IPS DF 19.7 (cell line): ENCODE data around the gene NOC2L.

ENCODE experiments used
- DNase-seq: peaks from one replicate; pipeline ENCODE4 v3.0.0-alpha.2; 2013; ENCODE audit warnings: low read depth, low spot score

The NOC2L gene

DNA sequence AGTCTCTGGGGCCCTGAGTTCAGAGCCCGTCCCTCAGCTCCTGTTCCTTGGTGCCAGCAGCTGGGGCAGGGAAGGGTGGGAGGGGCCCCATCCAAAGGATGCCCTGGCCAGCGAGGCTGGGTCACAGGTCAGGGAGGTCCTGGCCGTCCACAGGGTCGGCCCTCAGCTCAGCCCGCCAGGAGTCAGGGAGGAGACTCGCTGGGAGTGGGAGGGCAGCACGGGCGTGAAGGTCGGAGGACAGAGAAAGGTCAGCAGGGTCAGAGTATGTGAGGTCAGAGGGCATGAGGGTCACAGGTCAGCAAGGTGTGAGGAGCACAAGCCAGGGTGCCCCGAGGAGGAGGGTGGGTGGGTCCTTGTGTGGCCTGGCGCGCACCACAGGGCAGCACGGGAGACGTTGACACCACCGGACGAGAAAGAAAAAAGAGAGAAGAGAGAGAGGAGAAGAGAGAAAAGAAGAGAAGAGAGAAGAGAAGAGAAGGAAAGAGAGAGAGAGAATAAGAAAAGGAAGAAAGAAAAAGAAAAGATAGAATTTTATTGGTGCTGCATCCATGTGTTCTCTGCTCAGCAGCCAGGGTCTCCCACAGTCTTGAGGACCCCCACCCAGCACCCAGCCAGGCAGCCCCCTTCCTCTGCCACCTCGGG lies 15.8 kb upstream of the NOC2L start:
- DNase-seq = no peak

DNA sequence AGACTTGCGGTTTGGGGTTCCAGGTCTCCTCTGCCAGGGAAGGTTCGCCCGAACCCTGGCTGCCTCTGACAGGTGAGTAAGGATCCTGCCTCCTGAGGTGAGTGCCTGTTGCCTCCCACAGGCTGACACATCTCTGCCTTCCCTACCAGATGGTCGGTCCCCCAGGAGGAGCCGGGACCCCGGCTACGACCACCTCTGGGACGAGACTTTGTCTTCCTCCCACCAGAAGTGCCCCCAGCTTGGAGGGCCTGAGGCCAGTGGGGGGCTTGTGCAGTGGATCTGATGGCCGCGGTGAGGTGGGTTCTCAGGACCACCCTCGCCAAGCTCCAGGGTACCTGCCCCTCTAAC lies 15.2 kb upstream of the NOC2L start:
- no peak for DNase-seq

DNA sequence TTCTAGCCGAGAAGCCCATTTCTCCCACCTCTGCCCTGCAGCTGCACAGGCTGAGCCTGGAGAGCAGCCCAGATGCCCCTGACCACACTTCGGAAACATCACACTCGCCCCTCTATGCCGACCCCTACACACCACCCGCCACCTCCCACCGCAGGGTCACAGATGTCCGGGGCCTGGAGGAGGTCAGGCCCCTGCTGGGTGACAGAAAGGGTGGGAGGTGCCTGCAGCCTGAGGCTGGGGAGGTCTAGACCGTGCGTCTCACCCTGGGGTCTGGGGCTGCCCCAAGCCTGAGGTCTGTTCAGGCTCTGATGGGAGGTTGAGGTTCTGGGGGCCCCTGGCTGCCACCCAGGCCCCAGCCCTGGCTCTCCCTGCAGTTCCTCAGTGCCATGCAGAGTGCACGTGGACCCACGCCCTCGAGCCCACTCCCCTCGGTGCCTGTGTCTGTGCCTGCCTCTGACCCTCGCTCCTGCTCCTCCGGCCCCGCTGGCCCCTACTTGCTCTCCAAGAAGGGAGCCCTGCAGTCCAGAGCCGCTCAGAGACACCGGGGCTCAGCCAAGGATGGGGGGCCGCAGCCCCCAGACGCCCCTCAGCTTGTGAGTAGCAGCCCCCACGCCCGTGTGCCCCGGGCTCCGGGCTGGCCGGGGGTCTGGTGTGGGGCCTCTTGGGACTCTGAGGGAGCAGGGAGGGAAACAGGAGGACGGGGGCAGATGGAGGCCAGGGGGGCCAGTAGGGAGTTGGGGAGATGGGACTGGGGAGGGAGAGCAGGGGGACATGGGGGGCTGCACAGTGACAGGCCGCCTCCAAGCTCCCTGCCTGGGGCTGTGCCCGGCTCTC lies 14.6 kb upstream of the NOC2L start:
- no peak for DNase-seq

DNA sequence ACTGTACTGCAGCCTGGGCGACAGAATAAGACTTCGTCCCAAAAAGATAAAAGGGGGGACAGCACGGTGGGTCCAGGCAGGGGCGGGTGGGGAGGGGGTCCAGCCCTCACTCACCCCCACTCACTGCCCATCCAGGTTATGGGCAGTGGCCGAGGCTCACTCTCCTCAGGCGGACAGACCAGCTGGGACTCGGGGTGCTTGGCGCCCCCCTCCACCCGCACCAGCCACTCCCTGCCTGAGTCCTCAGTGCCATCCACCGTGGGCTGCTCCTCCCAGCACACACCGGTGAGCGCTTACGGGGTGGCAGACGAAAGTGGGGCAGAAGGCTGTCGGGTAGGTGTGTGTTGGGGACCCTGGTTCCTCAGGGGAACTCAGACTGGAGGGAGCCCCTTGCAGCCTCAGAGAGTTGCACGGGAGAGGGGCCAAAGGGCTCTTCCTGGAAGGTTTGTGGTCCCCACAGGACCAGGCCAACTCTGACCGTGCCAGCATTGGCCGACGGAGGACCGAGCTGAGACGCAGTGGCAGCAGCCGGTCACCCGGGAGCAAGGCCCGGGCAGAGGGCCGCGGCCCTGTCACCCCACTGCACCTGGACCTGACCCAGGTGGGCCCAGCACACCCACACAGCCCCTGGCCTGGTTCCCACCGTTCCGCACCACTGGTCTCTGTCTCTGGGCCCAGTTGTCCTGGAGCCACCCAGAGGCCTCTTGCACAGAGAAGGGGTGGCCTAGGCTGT lies 13.8 kb upstream of the NOC2L start:
- DNase-seq = no peak

DNA sequence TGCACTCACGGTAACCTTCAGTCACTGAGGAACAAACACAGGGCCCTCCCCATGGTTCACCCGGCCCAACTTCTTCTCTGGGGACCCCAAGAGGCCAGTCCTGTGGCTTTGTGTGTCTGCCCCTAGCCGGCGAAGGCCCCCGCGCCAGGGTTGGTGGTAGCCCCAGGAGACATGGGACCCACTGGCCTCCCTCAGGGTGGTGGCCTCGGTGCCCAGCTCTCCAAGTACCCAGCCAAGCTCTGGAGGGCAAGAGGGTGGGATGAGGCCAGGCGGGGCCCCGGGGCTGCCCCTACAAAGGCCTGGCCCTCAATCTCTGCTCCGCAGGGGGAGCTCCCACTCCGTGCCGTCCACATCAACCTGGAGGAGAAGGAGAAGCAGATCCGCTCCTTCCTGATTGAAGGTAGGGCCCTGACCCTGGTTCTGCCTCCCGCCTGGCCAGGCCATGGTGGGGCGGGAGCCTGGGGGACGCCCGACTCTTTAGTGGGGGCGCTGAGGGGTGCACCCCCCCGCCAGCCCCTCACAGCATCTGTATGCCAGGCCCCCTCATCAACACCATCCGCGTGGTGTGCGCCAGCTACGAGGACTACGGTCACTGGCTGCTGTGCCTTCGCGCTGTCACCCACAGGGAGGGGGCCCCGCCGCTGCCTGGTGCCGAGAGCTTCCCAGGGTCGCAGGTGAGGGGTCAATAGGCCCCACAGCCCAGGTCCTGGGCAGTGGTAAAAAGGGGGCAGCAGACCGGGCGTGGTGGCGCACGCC lies 12.9 kb upstream of the NOC2L start:
- no peak for DNase-seq

DNA sequence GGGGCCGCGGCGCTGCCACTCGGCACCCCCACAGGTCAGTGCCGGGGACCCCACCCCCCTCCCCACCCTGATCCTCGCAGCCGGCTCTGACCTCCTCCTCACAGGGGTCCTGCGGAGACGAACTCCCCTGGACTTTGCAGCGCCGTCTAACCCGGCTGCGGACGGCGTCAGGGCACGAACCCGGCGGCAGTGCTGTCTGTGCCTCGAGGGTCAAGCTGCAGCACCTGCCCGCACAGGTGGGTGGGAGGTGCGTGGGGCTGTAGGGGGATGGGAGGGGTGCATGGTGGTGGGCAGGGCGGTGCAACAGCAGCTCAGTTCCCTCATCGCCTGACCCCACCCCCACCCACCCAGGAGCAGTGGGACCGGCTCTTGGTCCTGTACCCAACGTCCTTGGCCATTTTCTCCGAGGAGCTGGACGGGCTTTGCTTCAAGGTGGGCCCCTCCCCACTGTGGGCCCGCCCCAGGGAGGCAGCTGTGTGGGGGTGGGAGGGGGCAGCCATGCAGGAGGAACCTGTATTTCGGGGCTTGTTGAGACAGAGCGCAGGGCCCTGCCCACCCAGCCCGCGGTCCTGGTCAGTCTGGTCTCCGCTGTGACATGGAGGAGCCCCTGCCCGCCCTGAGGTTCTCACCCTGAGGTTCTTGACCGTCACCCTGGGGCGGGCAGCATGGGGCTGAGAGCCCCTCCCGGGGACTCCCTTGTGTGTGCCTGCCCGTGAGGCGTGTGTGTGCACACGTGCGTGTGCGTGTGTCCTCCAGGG lies 12.1 kb upstream of the NOC2L start:
- no peak for DNase-seq

DNA sequence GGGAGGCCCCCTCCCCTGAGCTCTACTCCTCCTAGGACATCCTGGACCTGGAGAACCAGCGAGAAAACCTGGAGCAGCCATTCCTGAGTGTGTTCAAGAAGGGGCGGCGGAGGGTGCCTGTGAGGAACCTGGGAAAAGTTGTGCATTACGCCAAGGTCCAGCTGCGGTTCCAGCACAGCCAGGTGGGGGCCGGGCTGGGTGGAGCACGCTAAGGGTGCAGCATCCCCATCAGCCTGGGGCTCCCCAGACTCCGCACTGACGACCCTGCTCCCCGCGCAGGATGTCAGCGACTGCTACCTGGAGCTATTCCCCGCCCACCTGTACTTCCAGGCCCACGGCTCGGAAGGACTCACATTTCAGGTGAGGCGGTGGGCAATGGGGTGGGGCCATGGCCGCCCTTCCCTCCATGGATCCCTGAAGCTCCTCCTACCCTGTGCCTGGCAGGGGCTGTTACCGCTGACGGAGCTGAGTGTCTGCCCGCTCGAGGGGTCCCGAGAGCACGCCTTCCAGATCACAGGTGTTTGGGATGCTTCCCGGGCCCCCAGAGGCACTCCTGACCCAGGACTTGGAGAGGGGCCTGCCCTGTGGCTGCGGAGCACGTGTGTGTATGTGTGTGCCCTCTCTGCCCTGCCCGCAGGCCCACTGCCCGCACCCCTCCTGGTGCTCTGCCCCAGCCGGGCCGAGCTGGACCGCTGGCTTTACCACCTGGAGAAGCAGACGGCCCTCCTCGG lies 11.4 kb upstream of the NOC2L start:
- DNase-seq = no peak

DNA sequence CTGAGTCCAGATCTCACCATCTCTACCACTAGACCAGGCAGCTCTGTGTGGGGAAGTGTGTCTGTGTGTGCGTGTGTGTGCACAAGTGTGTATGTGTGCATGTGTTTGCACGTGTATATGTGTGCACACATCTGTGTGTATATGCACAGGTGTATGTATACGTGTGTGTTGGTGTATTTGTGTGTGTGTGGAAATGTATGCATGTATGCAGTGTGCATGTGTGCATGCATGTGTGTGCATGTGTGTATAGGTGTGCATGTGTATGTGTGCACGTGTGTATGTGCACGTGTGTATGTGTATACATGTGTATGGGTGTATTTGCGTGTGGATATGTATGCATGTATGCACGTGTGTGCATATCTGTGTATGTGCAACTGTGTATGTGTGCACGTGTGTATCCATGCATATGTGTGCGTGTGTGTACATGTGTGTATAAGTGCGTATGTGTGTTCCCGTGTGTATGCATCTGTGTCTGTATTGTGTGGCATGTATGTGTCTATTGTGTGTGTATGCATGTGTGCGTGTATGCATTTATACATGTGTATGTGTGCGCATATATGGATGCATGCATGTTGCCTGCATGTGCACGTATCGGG lies 10.3 kb upstream of the NOC2L start:
- no peak for DNase-seq

DNA sequence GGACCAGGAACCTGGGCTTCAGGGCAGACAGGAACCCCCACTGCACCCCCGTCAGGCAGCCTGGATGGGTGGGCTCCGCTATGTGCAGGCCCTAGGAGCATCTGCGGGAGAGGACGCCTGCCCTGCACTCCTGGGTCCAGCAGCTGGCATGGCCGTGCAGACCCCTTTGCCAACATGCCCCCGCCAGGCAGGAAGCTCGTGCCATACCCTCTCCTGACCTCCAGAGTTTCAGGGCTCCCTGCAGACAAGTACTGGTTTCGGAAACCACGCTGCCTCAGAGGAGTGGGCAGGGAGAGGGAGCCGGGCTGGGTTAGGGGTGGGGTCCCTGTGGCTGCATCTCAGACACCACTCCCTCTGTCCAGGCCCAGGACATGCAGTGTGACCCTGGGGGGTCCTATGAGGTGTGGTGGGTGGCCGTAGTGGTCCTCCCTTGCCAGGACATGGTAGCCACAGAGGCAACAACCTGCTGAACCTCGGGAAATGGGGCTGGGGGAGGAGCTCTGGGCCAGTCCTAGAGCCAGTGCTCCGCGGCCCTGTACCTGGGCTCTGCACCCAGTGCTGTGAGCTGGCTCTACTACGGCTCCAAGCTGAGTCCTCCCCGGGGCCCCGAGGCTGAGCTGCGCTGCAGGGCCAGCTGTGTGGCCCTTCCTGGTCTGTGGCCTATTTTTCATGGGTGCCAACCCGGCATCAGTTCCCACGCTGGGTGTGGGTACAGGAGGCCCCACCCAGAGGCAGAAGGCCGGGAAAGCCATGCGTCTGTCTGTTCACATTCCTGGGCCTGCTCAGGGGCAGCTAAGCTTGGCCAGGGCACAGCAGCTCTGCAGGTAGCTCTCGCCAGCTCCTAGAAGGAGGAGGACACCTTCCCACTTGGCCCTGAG lies 8.6 kb upstream of the NOC2L start:
- DNase-seq = no peak

DNA sequence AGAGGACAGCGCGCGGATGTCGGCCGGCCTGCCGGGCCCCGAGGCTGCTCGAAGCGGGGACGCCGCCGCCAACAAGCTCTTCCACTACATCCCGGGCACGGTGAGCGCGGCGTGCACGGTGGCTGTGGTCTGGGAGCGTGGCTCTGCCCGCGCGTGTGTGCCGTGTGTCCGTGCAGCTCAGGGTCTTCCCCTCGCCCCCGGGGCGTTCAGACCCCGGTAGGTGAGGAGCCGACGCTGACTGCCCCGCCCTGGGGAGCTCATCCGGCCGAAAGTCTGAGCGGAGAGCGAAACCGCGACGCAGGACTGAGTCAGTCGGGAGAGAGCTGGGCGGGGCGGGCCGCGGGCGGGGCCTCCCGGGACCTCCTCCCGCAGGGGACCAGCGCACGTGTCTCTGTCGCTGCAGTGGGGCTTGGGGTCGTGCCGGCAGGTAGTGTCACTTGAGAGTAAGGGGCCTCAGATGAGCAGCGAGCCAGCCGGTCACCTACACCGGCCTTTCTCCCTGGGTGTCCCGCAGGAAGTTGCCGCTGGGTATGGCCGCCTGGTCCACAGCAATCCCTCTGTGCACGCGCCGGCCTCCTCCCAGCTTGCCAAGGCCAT lies 7.7 kb upstream of the NOC2L start:
- DNase-seq = no peak

DNA sequence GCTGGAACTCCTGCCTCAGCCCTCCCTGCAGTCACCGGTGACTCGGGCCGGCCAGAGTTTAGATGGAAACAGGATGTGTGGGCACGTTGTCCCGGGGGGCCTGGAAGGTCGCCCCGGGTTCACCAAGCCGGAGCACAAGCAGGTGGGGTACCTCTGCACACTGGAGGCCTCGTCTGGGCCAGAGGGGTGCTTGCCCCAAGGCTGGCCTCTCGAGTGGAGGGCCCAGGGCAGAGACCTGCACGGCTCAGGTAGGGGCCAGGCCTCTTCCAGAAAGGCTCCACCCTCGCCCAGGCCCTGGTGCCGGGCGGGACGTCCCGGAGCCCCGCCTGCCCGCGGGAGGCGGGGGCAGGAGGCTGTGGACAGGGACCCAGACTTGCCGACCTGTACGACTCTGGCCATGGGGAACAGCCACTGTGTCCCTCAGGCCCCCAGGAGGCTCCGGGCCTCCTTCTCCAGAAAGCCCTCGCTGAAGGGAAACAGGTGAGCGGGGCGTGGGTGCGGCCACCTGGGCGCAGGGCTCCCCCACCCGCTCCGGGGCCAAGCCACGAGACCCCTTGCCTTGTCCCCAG lies 7.2 kb upstream of the NOC2L start, which contains the start of gene PLEKHN1:
Gene PLEKHN1 (plus strand): TSS at position 348 of the 569 bp plus-strand sequence. CDS start 50 bp downstream, at position 398.
- DNase-seq = no peak

DNA sequence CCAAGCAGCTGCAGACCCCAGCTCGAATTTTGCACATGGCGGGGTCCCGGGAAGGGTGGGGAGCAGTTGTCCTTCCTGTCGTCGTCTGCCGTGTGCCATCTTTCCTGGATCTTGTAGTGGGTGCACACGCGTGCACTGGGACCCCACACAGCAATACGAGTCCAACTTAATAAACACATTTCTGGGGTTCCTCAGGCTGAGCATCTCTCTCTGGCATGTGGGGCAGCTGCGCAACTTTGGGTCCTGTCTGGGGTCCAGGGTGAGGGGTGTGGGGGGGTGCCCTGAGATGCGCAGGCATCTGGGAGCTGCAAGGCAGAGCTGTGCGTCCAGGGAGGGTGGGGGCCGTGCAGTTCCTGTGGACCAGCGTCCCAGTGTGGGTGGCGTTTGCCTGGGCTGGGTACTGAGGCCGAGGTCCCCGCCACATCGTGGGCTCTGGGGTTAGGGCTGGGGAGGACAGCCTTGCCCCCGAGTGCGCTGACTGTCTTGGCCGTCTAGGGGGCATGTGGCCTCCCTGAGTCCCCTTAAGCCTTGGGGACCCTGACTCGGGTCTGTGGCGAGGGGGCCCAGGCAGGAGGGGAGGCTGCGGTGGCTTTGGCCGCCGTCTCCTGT lies 6.6 kb upstream of the NOC2L start:
- DNase-seq = no peak

DNA sequence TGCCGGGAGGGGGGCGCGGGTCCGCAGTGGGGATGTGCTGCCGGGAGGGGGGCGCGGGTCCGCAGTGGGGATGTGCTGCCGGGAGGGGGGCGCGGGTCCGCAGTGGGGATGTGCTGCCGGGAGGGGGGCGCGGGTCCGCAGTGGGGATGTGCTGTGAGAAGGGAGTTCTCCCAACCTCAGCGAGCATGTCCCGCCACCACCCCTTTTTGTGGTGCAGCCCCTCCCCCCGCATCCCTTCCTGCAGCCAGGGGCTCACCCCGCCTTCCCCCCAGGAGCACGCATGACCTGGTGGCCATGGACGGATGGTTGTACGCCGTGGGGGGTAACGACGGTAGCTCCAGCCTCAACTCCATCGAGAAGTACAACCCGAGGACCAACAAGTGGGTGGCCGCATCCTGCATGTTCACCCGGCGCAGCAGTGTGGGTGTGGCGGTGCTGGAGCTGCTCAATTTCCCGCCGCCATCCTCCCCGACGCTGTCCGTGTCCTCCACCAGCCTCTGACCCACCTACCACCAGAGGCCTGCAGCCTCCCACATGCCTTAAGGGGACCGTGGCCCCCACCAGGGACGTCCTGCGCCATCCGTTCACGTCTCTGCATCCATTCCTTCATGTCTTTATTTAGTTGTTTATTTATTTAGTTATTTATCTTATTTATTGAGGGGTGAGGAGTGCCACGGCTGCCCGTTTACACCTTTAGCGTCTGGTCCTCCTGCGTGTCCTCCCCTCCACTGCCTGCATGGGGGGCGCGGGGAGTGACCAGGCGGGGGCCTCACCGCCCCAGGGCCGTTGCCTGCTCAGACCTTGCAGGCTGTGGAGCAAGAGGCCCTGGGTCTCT lies 5.9 kb upstream of the NOC2L start:
- no peak for DNase-seq

DNA sequence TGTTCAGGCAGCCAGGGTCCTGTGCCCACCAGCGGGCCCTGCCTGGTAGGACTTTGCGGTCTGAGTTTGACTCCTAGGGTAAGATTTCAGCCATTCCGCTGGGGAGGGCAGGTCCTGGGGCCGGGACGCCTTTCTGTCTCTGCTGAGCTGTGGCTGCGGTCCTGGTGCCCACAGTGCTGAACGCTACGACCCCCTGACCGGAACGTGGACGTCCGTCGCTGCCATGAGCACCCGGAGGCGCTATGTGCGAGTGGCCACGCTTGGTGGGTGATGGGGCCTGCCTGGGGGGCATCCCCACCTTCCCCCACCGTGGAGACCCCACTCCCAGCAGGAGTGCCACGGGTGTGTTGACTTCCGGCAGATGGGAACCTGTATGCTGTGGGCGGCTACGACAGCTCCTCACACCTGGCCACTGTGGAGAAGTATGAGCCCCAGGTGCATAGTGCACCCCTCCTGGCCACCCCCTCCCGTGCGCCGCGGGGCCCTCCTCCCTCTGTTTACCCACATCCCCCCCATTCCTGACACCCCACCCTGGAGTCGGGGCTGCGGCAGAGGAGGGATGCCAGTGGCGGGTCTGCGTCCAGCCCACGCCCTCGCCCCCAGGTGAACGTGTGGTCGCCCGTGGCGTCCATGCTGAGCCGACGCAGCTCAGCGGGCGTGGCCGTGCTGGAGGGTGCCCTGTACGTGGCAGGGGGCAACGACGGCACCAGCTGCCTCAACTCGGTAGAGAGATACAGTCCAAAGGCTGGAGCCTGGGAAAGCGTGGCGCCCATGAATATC lies 4.9 kb upstream of the NOC2L start:
- no peak for DNase-seq

DNA sequence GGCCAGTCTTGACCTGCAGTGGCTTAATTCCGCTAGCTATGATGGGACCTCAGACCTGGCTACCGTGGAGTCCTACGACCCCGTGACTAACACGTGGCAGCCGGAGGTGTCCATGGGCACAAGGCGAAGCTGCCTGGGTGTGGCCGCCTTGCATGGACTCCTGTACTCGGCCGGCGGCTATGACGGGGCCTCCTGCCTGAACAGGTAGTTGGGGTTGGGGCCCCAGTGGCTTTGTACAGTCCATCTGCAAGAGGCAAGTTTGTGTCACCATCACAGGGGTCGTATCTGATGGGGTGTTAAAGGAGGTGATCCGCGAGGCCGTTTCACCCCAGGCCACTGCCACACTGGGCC lies 4.2 kb upstream of the NOC2L start:
- DNase-seq = no peak
